SK-N-SH treated with all-trans-retinoic acid at 6 μM for 48 hours (cell line): Measurements from ENCODE around the gene BBS9.

Experiments used
- CREB5 ChIP-seq: fragments of 250-450 bp; sonication (Bioruptor Pico); IDR thresholded peaks from 2 replicates; pipeline ENCODE4 v1.5.1; 2020; ENCODE audit warnings: low read depth, mild to moderate bottlenecking, moderate library complexity
- SNAI2 ChIP-seq: fragments of 250-450 bp; sonication (Bioruptor Pico); IDR thresholded peaks from 2 replicates; pipeline ENCODE4 v1.5.0; 2020; ENCODE audit warnings: mild to moderate bottlenecking, moderate library complexity

- TF ChIP-seq SNAI2 (CRISPR knock-in tag) (no peak), CREB5 (CRISPR knock-in tag) (no peak)
Observed at GRCh38 chr7:33624215-33624614, 494.9 kb downstream of the BBS9 start.
